Endothelial cell of umbilical vein (primary cell): ENCODE data around the gene NAT16. TPM values are rescaled to one million over a fixed set of nuclear protein-coding genes. Genes with fewer than 3 reads are reported as not detected.

Experiments used
- BruUV-seq: library from RNA; stranded (reverse); fragments of 400-500 nt; replicated peaks from 2 replicates; lab custom pipeline; 2021; lab: Mats Ljungman, UMichigan
- CTCF ChIA-PET: fragments of 300-600, 350-600 bp; sonication (Branson Sonifier 250); formaldehyde crosslinking; loops from one replicate; lab custom pipeline; 2021; ENCODE audit warnings: antibody characterized with exemption, inconsistent platforms; lab: Charles Lee
- POLR2A ChIA-PET: fragments of 300-600, 350-600 bp; sonication (Branson Sonifier 250); formaldehyde crosslinking; loops from one replicate; lab custom pipeline; 2021; ENCODE audit warnings: antibody characterized with exemption, inconsistent platforms; lab: Charles Lee
- DNase-seq: peaks from one replicate; pipeline ENCODE4 v3.0.0-alpha.2; 2011; ENCODE audit warnings: low read depth, low spot score
- FAIRE-seq: peaks from 2 replicates; lab custom pipeline; 2011; peaks lifted over from hg19 to GRCh38; lab: Jason Lieb, UNC
- H2AFZ ChIP-seq: 2 replicates; pipeline ENCODE4 v1.6.0; 2012; ENCODE audit warnings: low read depth, low read length, control low read depth, inconsistent platforms
- H3K27ac ChIP-seq: 2 replicates; pipeline ENCODE4 v1.5.1; 2011; ENCODE audit warnings: low read depth, mild to moderate bottlenecking, control low read depth, low read length, moderate library complexity; ENCODE audit not compliant: insufficient read depth
- H3K27me3 ChIP-seq, 2 experiments: 2 replicates each; pipeline versions ENCODE4 v1.6.0 to v1.6.1; 2011; ENCODE audit warnings: low read length in 2 of 2, mixed read lengths in 1 of 2; ENCODE audit not compliant: control insufficient read depth in 2 of 2, insufficient read depth in 2 of 2
- H3K36me3 ChIP-seq, 2 experiments: 2 replicates in 1 of 2; 3 replicates in 1 of 2; pipeline ENCODE4 v1.5.1; 2011; ENCODE audit warnings: low read length in 2 of 2, mild to moderate bottlenecking in 1 of 2, moderate library complexity in 1 of 2; ENCODE audit not compliant: control insufficient read depth in 2 of 2, insufficient read depth in 2 of 2; ENCODE audit errors: extremely low read depth in 1 of 2
- H3K4me1 ChIP-seq: 3 replicates; pipeline ENCODE4 v1.5.1; 2011; ENCODE audit warnings: mild to moderate bottlenecking, low read length; ENCODE audit not compliant: control insufficient read depth, insufficient read depth; ENCODE audit errors: extremely low read depth
- H3K4me2 ChIP-seq: 2 replicates; pipeline ENCODE4 v1.6.1; 2011; ENCODE audit warnings: low read length, control low read depth, mixed read lengths; ENCODE audit not compliant: insufficient read depth
- H3K4me3 ChIP-seq, 3 experiments: fragments of 200-600 bp in 1 of 3; sonication (generic), shearing (Covaris generic) in 1 of 3; replicated peaks in 1 of 3; 2 replicates each; pipeline ENCODE4 v1.5.1; 2011 to 2016; ENCODE audit warnings: control low read depth in 3 of 3, low read length in 3 of 3, mild to moderate bottlenecking in 2 of 3, inconsistent platforms in 1 of 3, low read depth in 1 of 3, moderate library complexity in 1 of 3; ENCODE audit not compliant: insufficient read depth in 1 of 3
- H3K79me2 ChIP-seq: 2 replicates; pipeline ENCODE4 v1.6.0; 2012; ENCODE audit warnings: low read length, inconsistent platforms; ENCODE audit not compliant: control insufficient read depth, insufficient read depth
- H3K9ac ChIP-seq: replicated peaks from 2 replicates; pipeline ENCODE3; 2011; ENCODE audit warnings: low read length, control low read depth; ENCODE audit not compliant: insufficient read depth; ENCODE audit errors: extremely low read depth
- H3K9me1 ChIP-seq: replicated peaks from 3 replicates; pipeline ENCODE4 v1.6.0; 2011; ENCODE audit warnings: mild to moderate bottlenecking, low read length; ENCODE audit not compliant: control insufficient read depth, insufficient read depth; ENCODE audit errors: extremely low read depth
- H3K9me3 ChIP-seq: replicated peaks from 2 replicates; pipeline ENCODE4 v1.5.1; 2012; ENCODE audit warnings: low read length, inconsistent platforms; ENCODE audit not compliant: control insufficient read depth, insufficient read depth
- H4K20me1 ChIP-seq: replicated peaks from 2 replicates; pipeline ENCODE3; 2011; ENCODE audit warnings: mild to moderate bottlenecking, low read length; ENCODE audit not compliant: control insufficient read depth, insufficient read depth; ENCODE audit errors: extremely low read depth
- EZH2 ChIP-seq: IDR thresholded peaks from 2 replicates; pipeline ENCODE4 v1.6.1; 2012; ENCODE audit warnings: borderline replicate concordance, low read depth, mild to moderate bottlenecking, moderate library complexity, low read length, inconsistent platforms; ENCODE audit not compliant: severe bottlenecking
- FOS ChIP-seq: IDR thresholded peaks from 2 replicates; pipeline ENCODE4 v1.6.1; 2011; ENCODE audit warnings: mild to moderate bottlenecking, low read length, moderate library complexity, borderline replicate concordance; ENCODE audit not compliant: insufficient read depth
- GATA2 ChIP-seq: IDR thresholded peaks from 2 replicates; pipeline ENCODE4 v1.7.0; 2011; ENCODE audit warnings: low read depth, mild to moderate bottlenecking, moderate library complexity, mixed read lengths, low read length; ENCODE audit not compliant: insufficient read length, insufficient read depth
- JUN ChIP-seq: IDR thresholded peaks from 2 replicates; pipeline ENCODE4 v1.6.1; 2011; ENCODE audit warnings: borderline replicate concordance, low read depth; ENCODE audit not compliant: insufficient read length, insufficient read depth
- MYC ChIP-seq: IDR thresholded peaks from one replicate; pipeline ENCODE4 v1.6.1; 2011; ENCODE audit warnings: mild to moderate bottlenecking, low read depth, low read length
- POLR2A ChIP-seq: IDR thresholded peaks from 2 replicates; pipeline ENCODE4 v1.6.1; 2012; ENCODE audit warnings: low read depth, mild to moderate bottlenecking, control low read depth, low read length
- POLR2AphosphoS5 ChIP-seq: IDR thresholded peaks from 2 replicates; pipeline ENCODE4 v1.6.1; 2012; ENCODE audit warnings: low read depth, mild to moderate bottlenecking, control low read depth, low read length, moderate library complexity; ENCODE audit not compliant: insufficient read depth
- dilution Hi-C: fragments of 300-500 bp; cut with MboI; formaldehyde crosslinking; loops from one replicate; pipeline ENCODE4 v1.15.0; 2019; ENCODE audit warnings: low sequenced_read_pairs; ENCODE audit not compliant: extremely low pct_ligation_motif_present
- intact Hi-C: fragments of 100-400 bp; cut with micrococcal nuclease; formaldehyde crosslinking; loops from one replicate; pipeline ENCODE4 v1.10.0; 2022
- polyA plus RNA-seq, 4 experiments: library from polyadenylated mRNA; depleted of rRNA in 3 of 4; stranded (reverse) in 3 of 4; unstranded in 1 of 4; fragments of >200 nt; gene quantifications; 2 replicates each; pipeline versions ENCODE4 v1.2.1 to v1.2.3, GENCODE V29; 2011 to 2012; ENCODE audit warnings: missing spikeins in 1 of 4
- total RNA-seq: library from RNA; stranded (reverse); gene quantifications from 2 replicates; pipeline ENCODE4 v1.2.3, GENCODE V29; 2021
- TF ChIP-seq, protein P1 (sequence below): IDR thresholded peaks from 2 replicates; pipeline ENCODE4 v1.6.1; 2011; ENCODE audit not compliant: insufficient read depth, insufficient read length
- TF ChIP-seq, protein P2 (sequence below), 2 donors: IDR thresholded peaks; 1 replicate in 1 of 2; 2 replicates in 1 of 2; pipeline ENCODE4 v1.5.1; 2011; ENCODE audit warnings: low read length in 2 of 2, mild to moderate bottlenecking in 2 of 2, moderate library complexity in 2 of 2, control low read depth in 1 of 2, inconsistent platforms in 1 of 2, low read depth in 1 of 2; ENCODE audit not compliant: insufficient read depth in 1 of 2; ENCODE audit errors: extremely low read depth in 1 of 2

Gene NAT16
- total and polyA plus RNA-seq, 2 donors (not counting 3 experiments of a cell fraction or from before 2014, with no cell fraction given), result not detected

- H3K9me1 ChIP-seq, result no peaks in the 10 kb centered on the region
- H3K79me2 ChIP-seq, result no peaks in the 10 kb centered on the region
- H3K9ac ChIP-seq, result no peak overlapping the region
- TF ChIP-seq GATA2, result no peak
- TF ChIP-seq, protein P1, sequence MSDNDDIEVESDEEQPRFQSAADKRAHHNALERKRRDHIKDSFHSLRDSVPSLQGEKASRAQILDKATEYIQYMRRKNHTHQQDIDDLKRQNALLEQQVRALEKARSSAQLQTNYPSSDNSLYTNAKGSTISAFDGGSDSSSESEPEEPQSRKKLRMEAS, result no peak
- TF ChIP-seq FOS, result no peak
- no peaks in the 10 kb centered on the region for H4K20me1 ChIP-seq
- H3K4me1 ChIP-seq, result peaks cover 5% of the 10 kb centered on the region
- H3K27ac ChIP-seq, result no peak overlapping the region
- ChIA-PET CTCF (interaction anchor here (1.2 kb wide), 2 partner anchors 84 to 92 kb away, joined by 3 read pairs; no protein-coding TSS in a partner anchor), POLR2A (no interaction called here)
- no peak overlapping the region for H3K4me2 ChIP-seq
- peaks cover 28% of the 10 kb centered on the region in 2 experiments for H3K27me3 ChIP-seq
- DNase-seq, result no peak
- H3K4me3 ChIP-seq, result no peak overlapping the region
- no peak for FAIRE-seq
- intact Hi-C loops (no loop called here), dilution Hi-C loops (no loop called here)
- no peak overlapping the region for H2AFZ ChIP-seq
- no peaks in the 10 kb centered on the region for H3K9me3 ChIP-seq
- BruUV-seq, result no TSS peak
- no peaks in the 10 kb centered on the region for H3K36me3 ChIP-seq
Observed at GRCh38 chr7:101198476-101198875, 18.4 kb upstream of the NAT16 start.

DNA sequence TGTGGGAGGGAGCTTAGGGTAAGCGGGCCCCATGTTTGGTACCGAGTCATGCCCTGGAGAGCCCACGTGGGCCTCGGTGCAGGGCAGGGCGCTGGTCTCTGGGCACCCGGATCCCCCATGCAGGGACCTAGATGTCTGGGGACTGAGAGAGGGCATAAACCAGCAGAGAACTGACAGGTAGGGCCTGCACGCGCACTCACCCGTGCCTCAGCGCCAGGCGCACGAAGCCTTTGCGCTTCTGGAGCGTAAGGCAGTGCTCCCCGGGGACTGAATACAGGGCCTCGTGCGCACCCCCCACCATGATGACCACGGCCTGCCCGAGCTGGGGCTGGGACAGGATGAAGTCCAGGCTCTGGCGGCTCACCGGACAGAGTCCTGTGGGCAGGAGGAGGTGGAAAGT lies 17.9 kb upstream of the NAT16 start:
- Histone ChIP-seq H3K4me3 (no peak overlapping the region), H3K9me1 (no peaks in the 10 kb centered on the region), H3K79me2 (no peaks in the 10 kb centered on the region), H3K4me1 (peaks cover 5% of the 10 kb centered on the region), H3K9me3 (no peaks in the 10 kb centered on the region), H3K27me3 (peaks cover 23 to 27% of the 10 kb centered on the region in 2 experiments), H3K4me2 (no peak overlapping the region), H3K27ac (no peak overlapping the region), H3K9ac (no peak overlapping the region), H3K36me3 (no peaks in the 10 kb centered on the region), H2AFZ (no peak overlapping the region), H4K20me1 (no peaks in the 10 kb centered on the region)
- ChIA-PET CTCF (no interaction called here), POLR2A (no interaction called here)
- no peak for DNase-seq
- intact Hi-C loops (no loop called here), dilution Hi-C loops (no loop called here)
- FAIRE-seq, result no peak
- BruUV-seq, result no TSS peak
- TF ChIP-seq POLR2AphosphoS5, result no peak
- TF ChIP-seq GATA2, result no peak
- TF ChIP-seq MYC, result no peak
- TF ChIP-seq, protein P2, sequence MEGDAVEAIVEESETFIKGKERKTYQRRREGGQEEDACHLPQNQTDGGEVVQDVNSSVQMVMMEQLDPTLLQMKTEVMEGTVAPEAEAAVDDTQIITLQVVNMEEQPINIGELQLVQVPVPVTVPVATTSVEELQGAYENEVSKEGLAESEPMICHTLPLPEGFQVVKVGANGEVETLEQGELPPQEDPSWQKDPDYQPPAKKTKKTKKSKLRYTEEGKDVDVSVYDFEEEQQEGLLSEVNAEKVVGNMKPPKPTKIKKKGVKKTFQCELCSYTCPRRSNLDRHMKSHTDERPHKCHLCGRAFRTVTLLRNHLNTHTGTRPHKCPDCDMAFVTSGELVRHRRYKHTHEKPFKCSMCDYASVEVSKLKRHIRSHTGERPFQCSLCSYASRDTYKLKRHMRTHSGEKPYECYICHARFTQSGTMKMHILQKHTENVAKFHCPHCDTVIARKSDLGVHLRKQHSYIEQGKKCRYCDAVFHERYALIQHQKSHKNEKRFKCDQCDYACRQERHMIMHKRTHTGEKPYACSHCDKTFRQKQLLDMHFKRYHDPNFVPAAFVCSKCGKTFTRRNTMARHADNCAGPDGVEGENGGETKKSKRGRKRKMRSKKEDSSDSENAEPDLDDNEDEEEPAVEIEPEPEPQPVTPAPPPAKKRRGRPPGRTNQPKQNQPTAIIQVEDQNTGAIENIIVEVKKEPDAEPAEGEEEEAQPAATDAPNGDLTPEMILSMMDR (IDR thresholded peaks at IDR 0.05; ENCODE audit: extremely low read depth in 1 of 2, insufficient read depth in 1 of 2, low read depth in 1 of 2, low read length in 2 of 2), result no peak
- no peak for TF ChIP-seq EZH2
- no peak for TF ChIP-seq JUN
- TF ChIP-seq, protein P1, result no peak
- TF ChIP-seq POLR2A, result no peak
- no peak for TF ChIP-seq FOS
